Omental fat pad (tissue), 4 donors: ENCODE measurements around the gene NKAIN2. TPM values are rescaled to one million over a fixed set of nuclear protein-coding genes. Genes with fewer than 3 reads are reported as not detected.
"Not testable (repeated sequence)": the region's sequence is repeated elsewhere in the genome, so short reads cannot be mapped to it uniquely, and the experiment has no call there.

Experiments
- ATAC-seq: fragments of 150-250 bp; one replicate; pipeline ENCODE4 v1.9.1; 2016; ENCODE audit warnings: mild to moderate bottlenecking, moderate library complexity; ENCODE audit not compliant: low FRiP score
- DNase-seq: peaks from one replicate; pipeline ENCODE4 v3.0.0-alpha.2; 2019; ENCODE audit warnings: low spot score
- total RNA-seq, 4 donors: library from RNA; depleted of rRNA; stranded (reverse); fragments of >200 nt; gene quantifications; one replicate each; pipeline ENCODE4 v1.1.0, GENCODE V29; 2016
- TF ChIP-seq, protein P1 (sequence below), 3 donors: fragments of 450-650 bp; IDR thresholded peaks; one replicate each; pipeline ENCODE4 v1.5.1; 2016 to 2017; ENCODE audit warnings: antibody characterized with exemption in 3 of 3, mild to moderate bottlenecking in 3 of 3, moderate library complexity in 2 of 3

The NKAIN2 gene
- total RNA-seq, 4 donors from 2014 or later, result not detected

DNA sequence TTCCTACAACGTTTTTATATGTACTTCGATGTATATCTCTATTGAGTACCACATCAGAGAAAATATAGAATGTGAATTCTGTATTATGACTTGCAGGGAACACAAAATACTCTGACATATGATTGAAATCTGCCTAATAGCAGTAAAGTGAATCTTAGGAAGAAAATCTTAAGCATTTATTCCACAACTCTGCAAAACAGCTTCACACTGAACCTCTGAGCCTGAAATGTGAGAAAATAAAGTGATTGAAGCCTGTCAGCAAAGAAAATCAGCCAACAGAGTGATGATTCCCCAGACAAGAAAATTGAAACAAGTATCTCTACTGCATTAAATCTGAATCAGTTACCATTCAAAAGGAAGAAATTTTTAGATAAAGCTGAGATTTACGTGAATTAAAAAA lies 659.1 kb downstream of the NKAIN2 start:
- ATAC-seq (no peak), DNase-seq (no peak)
- TF ChIP-seq, protein P1, sequence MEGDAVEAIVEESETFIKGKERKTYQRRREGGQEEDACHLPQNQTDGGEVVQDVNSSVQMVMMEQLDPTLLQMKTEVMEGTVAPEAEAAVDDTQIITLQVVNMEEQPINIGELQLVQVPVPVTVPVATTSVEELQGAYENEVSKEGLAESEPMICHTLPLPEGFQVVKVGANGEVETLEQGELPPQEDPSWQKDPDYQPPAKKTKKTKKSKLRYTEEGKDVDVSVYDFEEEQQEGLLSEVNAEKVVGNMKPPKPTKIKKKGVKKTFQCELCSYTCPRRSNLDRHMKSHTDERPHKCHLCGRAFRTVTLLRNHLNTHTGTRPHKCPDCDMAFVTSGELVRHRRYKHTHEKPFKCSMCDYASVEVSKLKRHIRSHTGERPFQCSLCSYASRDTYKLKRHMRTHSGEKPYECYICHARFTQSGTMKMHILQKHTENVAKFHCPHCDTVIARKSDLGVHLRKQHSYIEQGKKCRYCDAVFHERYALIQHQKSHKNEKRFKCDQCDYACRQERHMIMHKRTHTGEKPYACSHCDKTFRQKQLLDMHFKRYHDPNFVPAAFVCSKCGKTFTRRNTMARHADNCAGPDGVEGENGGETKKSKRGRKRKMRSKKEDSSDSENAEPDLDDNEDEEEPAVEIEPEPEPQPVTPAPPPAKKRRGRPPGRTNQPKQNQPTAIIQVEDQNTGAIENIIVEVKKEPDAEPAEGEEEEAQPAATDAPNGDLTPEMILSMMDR (IDR thresholded peaks at IDR 0.05), result no peak

DNA sequence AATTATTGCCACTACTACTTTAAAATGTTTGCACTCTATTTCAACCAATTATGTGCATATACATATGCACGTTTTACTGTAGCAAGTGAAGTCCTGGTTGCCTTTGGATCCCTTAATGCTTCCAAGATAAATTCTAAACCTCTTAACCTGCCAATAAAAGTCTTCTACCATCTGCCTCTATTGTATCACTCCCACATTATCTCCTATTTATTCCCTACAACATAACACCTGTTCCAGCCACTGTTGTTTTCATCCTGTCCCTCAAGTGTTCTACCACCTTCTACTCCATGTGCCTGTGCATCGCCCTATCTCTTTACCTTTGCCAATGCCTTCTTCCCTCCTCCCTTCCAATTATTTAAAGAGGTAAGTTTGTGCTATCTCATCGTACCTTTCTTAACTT lies 659.6 kb downstream of the NKAIN2 start:
- DNase-seq (no peak), ATAC-seq (no peak)
- TF ChIP-seq, protein P1 (IDR thresholded peaks at IDR 0.05), result no peak

DNA sequence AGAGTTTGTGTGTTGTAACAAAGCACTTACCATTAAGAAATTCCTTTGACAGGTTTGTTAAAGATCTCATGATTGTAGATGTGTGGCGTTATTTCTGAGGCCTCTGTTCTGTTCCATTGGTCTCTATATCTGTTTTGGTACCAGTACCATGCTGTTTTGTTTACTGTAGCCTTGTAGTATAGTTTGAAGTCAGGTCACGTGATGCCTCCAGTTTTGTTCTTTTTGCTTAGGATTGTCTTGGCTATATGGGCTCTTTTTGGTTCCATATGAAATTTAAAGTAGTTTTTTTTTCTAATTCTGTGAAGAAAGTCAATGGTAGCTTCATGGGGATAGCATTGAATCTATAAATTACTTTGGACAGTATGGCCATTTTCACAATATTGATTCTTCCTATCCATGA lies 660.9 kb downstream of the NKAIN2 start:
- DNase-seq, ATAC-seq: not testable (repeated sequence)

DNA sequence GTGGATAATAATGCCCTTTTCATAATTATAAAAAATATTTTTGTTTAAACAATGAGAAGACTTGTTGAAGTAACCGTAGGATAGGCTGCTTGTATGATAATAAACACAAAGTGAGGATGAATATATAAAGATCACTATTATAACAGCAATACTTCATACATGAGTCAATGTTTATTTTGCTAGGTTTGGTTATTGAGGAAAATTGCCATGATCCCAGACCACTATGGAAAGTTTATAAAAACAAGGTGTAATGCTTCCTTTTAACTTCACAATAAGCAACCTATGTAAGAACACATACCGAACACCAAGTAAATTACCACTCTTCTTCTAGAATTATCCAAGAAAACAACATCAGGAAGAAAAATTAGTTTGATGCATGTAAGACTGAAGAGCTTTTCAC lies 663.3 kb downstream of the NKAIN2 start:
- TF ChIP-seq, protein P1 (IDR thresholded peaks at IDR 0.05), result no peak
- DNase-seq (no peak), ATAC-seq (no peak)

DNA sequence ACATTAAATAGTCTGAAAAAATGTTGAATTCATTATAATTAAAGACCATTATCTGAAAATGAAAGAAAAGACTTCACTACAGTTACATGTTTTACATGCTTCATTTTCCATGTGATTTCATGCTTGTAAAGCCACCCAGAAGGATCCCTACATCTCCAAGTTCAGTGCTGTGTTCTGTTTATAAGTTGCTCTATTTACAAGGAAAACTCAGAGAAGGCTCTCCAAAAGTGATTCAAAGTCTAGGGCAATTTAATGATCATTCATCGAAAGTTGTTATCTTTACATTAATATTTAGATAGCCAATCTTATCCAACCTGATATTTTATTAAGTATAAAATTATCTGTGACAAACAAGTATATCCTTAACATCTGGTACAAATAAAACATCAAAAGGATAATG lies 663.7 kb downstream of the NKAIN2 start:
- ATAC-seq, result no peak

DNA sequence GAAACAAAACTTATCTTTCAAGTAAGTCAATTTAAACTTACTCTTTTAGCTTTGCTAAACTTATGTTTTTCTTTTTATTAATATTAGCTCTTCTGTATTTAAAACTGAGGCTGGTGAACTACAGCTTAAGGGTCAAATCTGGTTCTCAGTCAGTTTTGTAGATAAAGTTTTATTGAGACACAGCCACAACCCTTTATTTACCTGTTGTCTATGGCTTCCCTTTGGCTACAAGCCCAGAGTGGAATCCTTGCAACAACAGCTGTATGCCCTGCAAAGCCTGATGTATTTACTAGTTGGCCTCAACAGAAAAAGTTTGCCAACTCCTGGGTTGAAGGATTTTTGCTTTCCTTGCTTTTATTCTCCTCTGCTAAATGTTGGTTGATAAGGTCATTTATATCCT lies 667.1 kb downstream of the NKAIN2 start:
- DNase-seq (no peak), ATAC-seq (no peak)
- TF ChIP-seq, protein P1 (IDR thresholded peaks at IDR 0.05), result no peak

More for the DNA sequence above, 663.7 kb downstream of the NKAIN2 start:
- DNase-seq, result no peak
- TF ChIP-seq, protein P1 (IDR thresholded peaks at IDR 0.05), result no peak

DNA sequence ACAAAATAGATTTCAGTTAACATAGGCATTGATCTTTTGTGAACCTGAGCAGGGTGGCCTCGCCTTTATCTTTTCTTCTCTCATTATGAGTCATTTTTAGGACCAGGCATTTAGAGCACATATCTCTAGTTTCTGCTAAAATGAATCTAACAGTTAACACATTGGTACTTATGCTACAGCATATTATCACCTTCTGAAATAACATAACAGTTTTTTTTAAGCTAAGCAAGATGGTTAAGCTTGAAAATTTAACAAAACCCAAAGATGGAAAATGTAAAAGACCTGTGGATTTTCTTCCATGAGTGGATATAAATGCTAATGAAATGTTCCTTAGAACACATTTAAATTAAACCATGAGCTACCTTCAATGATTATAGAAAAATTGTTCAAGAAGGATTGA lies 671.5 kb downstream of the NKAIN2 start:
- TF ChIP-seq, protein P1 (IDR thresholded peaks at IDR 0.05), result no peak
- DNase-seq (no peak), ATAC-seq (no peak)

DNA sequence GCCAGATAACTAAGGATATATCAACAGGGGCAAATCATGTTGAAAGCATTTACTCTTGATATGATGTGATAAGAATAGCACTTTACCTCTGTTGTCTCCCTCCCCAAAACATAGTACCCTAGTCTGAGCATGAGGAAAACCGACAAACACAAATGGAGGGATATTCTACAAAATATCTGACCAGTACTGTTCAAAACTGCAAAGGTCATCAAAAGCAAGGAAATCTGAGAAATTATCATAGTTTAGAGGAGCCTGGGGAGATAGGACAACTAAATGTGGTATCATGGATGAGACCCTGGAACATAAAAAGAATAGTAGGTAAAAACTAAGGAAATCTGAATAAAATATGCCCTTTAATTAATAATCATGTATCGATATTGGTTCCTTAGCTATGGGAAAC lies 675.2 kb downstream of the NKAIN2 start:
- TF ChIP-seq, protein P1 (IDR thresholded peaks at IDR 0.05), result no peak
- DNase-seq, result no peak

More for the DNA sequence above, 675.2 kb downstream of the NKAIN2 start:
- no peak for ATAC-seq
